ENCODE measurements around the gene EBF3. TPM values are rescaled to one million over a fixed set of nuclear protein-coding genes. Genes with fewer than 3 reads are reported as not detected.

EBF3 gene
- total and polyA plus RNA-seq, 9 of the 15 experiments (the other 6 are each of a cell fraction or from before 2014, with no cell fraction given) = not detected

- no peak for FAIRE-seq
- H3K9ac ChIP-seq (ENCODE audit: insufficient read depth in 1 of 2, low read depth in 2 of 2, low read length in 2 of 2) = no peak overlapping the region
- no peak for TF ChIP-seq ZNF224 (CRISPR knock-in tag; IDR thresholded peaks at IDR 0.05)
- TF ChIP-seq SMAD4 (CRISPR knock-in tag; conservative IDR thresholded peaks at IDR 0.05) = no peak
- TF ChIP-seq, protein P1, sequence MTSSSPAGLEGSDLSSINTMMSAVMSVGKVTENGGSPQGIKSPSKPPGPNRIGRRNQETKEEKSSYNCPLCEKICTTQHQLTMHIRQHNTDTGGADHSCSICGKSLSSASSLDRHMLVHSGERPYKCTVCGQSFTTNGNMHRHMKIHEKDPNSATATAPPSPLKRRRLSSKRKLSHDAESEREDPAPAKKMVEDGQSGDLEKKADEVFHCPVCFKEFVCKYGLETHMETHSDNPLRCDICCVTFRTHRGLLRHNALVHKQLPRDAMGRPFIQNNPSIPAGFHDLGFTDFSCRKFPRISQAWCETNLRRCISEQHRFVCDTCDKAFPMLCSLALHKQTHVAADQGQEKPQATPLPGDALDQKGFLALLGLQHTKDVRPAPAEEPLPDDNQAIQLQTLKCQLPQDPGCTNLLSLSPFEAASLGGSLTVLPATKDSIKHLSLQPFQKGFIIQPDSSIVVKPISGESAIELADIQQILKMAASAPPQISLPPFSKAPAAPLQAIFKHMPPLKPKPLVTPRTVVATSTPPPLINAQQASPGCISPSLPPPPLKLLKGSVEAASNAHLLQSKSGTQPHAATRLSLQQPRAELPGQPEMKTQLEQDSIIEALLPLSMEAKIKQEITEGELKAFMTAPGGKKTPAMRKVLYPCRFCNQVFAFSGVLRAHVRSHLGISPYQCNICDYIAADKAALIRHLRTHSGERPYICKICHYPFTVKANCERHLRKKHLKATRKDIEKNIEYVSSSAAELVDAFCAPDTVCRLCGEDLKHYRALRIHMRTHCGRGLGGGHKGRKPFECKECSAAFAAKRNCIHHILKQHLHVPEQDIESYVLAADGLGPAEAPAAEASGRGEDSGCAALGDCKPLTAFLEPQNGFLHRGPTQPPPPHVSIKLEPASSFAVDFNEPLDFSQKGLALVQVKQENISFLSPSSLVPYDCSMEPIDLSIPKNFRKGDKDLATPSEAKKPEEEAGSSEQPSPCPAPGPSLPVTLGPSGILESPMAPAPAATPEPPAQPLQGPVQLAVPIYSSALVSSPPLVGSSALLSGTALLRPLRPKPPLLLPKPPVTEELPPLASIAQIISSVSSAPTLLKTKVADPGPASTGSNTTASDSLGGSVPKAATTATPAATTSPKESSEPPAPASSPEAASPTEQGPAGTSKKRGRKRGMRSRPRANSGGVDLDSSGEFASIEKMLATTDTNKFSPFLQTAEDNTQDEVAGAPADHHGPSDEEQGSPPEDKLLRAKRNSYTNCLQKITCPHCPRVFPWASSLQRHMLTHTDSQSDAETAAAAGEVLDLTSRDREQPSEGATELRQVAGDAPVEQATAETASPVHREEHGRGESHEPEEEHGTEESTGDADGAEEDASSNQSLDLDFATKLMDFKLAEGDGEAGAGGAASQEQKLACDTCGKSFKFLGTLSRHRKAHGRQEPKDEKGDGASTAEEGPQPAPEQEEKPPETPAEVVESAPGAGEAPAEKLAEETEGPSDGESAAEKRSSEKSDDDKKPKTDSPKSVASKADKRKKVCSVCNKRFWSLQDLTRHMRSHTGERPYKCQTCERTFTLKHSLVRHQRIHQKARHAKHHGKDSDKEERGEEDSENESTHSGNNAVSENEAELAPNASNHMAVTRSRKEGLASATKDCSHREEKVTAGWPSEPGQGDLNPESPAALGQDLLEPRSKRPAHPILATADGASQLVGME (CRISPR knock-in tag; IDR thresholded peaks at IDR 0.05) = no peak
- TF ChIP-seq MTF1 (CRISPR knock-in tag; IDR thresholded peaks at IDR 0.05; ENCODE audit: borderline replicate concordance) = no peak
- no peak for TF ChIP-seq NEUROD1 (IDR thresholded peaks at IDR 0.05; ENCODE audit: borderline replicate concordance, low read depth, low read length, partially characterized antibody)
- no peak for TF ChIP-seq ZNF174 (CRISPR knock-in tag; IDR thresholded peaks at IDR 0.05)
- no peak for TF ChIP-seq ZNF584 (CRISPR knock-in tag; IDR thresholded peaks at IDR 0.05; ENCODE audit: low read depth)
- TF ChIP-seq, protein P2, sequence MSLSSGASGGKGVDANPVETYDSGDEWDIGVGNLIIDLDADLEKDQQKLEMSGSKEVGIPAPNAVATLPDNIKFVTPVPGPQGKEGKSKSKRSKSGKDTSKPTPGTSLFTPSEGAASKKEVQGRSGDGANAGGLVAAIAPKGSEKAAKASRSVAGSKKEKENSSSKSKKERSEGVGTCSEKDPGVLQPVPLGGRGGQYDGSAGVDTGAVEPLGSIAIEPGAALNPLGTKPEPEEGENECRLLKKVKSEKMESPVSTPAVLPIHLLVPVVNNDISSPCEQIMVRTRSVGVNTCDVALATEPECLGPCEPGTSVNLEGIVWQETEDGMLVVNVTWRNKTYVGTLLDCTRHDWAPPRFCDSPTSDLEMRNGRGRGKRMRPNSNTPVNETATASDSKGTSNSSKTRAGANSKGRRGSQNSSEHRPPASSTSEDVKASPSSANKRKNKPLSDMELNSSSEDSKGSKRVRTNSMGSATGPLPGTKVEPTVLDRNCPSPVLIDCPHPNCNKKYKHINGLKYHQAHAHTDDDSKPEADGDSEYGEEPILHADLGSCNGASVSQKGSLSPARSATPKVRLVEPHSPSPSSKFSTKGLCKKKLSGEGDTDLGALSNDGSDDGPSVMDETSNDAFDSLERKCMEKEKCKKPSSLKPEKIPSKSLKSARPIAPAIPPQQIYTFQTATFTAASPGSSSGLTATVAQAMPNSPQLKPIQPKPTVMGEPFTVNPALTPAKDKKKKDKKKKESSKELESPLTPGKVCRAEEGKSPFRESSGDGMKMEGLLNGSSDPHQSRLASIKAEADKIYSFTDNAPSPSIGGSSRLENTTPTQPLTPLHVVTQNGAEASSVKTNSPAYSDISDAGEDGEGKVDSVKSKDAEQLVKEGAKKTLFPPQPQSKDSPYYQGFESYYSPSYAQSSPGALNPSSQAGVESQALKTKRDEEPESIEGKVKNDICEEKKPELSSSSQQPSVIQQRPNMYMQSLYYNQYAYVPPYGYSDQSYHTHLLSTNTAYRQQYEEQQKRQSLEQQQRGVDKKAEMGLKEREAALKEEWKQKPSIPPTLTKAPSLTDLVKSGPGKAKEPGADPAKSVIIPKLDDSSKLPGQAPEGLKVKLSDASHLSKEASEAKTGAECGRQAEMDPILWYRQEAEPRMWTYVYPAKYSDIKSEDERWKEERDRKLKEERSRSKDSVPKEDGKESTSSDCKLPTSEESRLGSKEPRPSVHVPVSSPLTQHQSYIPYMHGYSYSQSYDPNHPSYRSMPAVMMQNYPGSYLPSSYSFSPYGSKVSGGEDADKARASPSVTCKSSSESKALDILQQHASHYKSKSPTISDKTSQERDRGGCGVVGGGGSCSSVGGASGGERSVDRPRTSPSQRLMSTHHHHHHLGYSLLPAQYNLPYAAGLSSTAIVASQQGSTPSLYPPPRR (CRISPR knock-in tag; IDR thresholded peaks at IDR 0.05; ENCODE audit: borderline replicate concordance) = no peak
- TF ChIP-seq ZSCAN29 (IDR thresholded peaks at IDR 0.05) = no peak
- TF ChIP-seq KDM4B (IDR thresholded peaks at IDR 0.05; ENCODE audit: borderline replicate concordance in 2 of 2, low read depth in 1 of 2) = no peak
Observed at GRCh38 chr10:129929343-129930292, 34.5 kb downstream of the EBF3 start.

More at GRCh38 chr10:129929343-129930292, 34.5 kb downstream of the EBF3 start:
- peaks cover 0 to 14% of the 10 kb centered on the region in 2 experiments; a peak in 2 of 5 replicates for H3K27me3 ChIP-seq (ENCODE audit: control insufficient read depth in 2 of 2, insufficient read depth in 2 of 2, low read length in 2 of 2)
- no peak for DNase-seq (ENCODE audit: extremely low read depth in 1 of 4, low spot score in 3 of 4)
- no peaks in the 10 kb centered on the region for H3K4me1 ChIP-seq (replicated peaks in 1 of 2; ENCODE audit: control insufficient read depth in 2 of 2, insufficient read depth in 2 of 2, low read length in 2 of 2)
- H4K20me1 ChIP-seq (replicated peaks; ENCODE audit: control insufficient read depth, insufficient read depth, low read length) = no peaks in the 10 kb centered on the region
- H3K9me3 ChIP-seq (replicated peaks; ENCODE audit: control insufficient read depth, insufficient read depth, low read depth, low read length) = no peaks in the 10 kb centered on the region
- intact Hi-C loops (cut with micrococcal nuclease) (no loop called here), in situ Hi-C loops (cut with MboI) (no loop called here)
- ChIA-PET POLR2A (no interaction called here), CTCF (ENCODE audit: low intra/inter-chr PET ratio) (no interaction called here)
- H3K4me3 ChIP-seq = no peak overlapping the region
- no peak overlapping the region for H3K4me2 ChIP-seq (ENCODE audit: insufficient read depth, low read length)
- no peak overlapping the region for H2AFZ ChIP-seq (ENCODE audit: low read depth, low read length)
- no peak overlapping the region for H3K27ac ChIP-seq (ENCODE audit: extremely low read depth, low read depth, low read length)
- H3K79me2 ChIP-seq (ENCODE audit: control insufficient read depth, insufficient read depth, low read length) = no peaks in the 10 kb centered on the region
- no TSS peak for BruUV-seq (replicated peaks)
- no peak for ATAC-seq
- no peaks in the 10 kb centered on the region for H3K9me1 ChIP-seq (ENCODE audit: control insufficient read depth, insufficient read depth, low read length)
- no peaks in the 10 kb centered on the region for H3K36me3 ChIP-seq (ENCODE audit: control insufficient read depth, insufficient read depth, low read length)
- 2% methylated on average over 10 of the region's 12 CpGs for WGBS (ENCODE audit: insufficient coverage, low coverage, missing lambda C conversion rate)
